ENCODE results near the gene CDH13.
A peak's percentile ranks its signal among the peaks of the same experiment; 100 is the strongest.

CDH13 gene

DNA sequence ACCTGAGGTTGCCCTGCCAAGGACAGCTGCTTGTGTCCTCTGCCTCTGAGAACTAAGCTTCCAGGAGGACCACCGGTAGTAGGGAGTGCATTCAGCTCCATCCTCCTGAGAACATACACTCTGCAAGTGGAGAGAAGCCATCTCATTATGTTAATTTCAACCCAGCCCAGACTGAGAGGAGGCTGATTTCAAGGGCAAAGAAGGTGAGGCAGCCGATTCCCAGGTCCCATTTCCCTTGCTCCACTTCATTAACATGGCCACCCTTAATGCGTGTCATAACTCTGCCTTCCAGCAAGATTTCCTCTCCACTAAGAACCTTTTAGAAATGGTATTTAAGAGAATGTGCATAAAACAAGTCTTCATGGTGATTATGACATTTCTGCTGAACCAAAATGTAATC is 72.5 kb downstream of the CDH13 start:
- DNase-seq (ENCODE audit: low spot score), result no peak

DNA sequence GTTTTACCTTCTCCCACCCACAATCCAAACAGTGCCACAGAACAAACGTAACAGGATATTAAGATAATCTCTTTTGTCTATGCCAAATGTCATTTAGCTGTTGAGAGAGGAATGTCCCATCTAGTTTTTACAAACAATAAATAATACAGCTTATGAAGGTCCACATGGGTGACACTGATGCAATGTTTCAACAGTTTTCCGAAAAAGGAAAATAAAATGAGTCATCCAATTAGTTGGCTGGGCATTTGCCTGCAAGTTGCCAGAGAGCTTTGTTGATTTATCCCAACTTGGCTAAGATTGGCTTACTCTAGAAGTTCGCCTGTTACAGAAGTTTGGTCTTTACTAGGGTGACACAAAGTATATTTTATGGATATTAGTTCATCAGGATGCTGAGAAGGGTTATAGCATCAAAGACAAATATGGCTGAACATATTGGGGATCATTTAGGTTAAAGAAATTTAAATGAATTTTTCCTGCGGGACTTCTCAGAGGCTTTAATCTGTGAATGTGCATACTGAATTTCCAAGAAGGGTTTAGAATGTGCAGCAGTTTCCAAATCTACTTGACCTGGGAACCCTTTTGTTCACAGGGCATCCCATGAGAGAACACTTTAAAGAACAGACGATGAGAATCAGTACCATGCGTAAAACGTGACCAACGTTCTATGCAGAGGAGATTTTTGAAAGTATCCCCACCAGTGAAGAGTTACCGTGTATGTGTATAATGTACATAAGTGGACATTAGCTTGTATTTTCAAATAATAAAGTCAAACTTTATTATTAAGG is 73.1 kb downstream of the CDH13 start:
- DNase-seq (ENCODE audit: low spot score), result peak; percentile 8

GRCh38 chr16:82700541-82701235 is 73.9 kb downstream of the CDH13 start:
- no peak for DNase-seq (ENCODE audit: low spot score)

GRCh38 chr16:82701442-82701955 is 74.7 kb downstream of the CDH13 start:
- no peak for DNase-seq (ENCODE audit: low spot score)

DNA sequence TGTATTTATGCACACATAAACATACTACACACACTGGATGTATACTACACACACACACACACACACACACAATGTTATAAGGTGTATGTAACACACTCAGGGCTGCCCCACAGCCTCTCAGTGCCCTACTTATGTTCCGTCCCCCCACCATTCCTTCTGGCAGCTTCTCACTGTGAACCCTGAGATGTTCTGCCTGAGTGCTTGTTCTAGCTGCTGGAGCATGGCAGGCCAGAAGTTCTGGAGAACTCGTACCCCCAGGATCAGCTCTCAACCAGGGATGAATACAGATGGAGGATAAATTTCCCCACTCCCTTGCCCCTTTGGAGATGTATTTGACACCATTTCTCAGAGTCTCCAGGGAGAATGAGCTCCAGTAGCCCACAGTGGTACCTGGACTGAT is 76.4 kb downstream of the CDH13 start:
- no peak for DNase-seq (ENCODE audit: low spot score)

GRCh38 chr16:82703871-82704768 is 77.4 kb downstream of the CDH13 start:
- DNase-seq (ENCODE audit: low spot score), result no peak

- DNase-seq (ENCODE audit: low spot score), result no peak
Observed at GRCh38 chr16:82709987-82710386, 83.2 kb downstream of the CDH13 start.

- peak; percentile 8 for DNase-seq (ENCODE audit: low spot score)
Observed at GRCh38 chr16:82713778-82714177, 87.0 kb downstream of the CDH13 start.

DNA sequence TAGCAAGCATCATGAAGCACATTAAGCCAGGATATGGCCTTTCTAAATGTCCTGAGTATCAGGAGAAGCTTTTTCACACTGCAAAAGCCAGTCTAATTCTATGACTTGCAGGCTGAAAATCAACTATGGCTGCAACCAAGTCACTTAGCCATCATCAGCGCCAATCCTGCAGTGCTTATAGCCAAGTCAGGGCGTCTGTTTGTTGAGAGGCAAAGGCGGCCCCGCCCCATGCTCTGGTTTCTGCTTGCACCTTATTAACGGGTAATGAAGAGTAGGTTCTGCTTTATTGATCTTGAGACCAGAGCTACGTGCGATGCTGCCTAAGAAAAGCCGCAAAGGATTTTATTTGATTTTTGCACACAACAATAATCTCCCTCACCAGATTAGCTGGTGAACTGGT is 88.4 kb downstream of the CDH13 start:
- no peak for DNase-seq (ENCODE audit: low spot score)

DNA sequence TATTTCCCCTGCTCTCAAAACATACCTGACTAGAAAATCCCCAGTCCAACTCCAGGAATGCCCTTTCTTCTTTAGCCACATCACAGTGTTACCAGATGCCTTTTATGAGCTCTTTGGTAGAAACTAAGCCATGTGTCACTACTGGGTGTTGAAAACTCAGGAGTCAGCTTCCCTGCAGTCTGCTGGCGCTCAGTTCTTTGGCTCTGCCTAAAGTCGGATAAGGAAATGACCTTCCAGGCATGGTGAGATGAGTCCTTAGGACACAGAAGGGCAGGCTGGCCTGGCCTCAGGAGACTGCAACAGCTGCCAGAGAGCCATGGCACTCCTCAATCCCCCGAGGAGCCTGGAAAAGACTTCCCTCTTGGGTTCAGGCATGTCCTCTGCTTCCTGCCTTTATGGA is 89.1 kb downstream of the CDH13 start:
- no peak for DNase-seq (ENCODE audit: low spot score)

DNA sequence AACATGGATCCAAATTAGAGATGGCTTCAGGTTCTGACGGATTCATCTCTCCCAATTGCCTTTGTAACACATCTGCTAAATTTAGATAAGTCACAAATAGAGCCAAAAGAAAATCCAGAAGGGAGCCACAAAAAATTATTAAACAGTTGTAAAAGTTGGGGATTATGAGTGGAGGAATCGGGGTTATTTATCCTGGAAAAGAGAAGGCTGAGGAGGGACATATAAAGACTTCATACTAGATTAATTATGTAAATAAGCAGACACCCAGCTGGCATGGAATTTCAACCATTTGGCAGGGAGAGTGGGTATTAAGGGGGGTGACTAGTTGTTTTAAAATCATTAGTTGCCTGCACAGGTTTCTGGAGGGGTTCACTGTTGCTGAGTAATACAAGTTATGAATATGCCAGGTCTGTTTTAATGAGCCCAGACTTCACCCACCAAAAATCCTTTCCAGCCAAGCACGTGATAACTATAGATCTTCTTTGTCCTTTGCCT is 89.6 kb downstream of the CDH13 start:
- DNase-seq (ENCODE audit: low spot score), result no peak

DNA sequence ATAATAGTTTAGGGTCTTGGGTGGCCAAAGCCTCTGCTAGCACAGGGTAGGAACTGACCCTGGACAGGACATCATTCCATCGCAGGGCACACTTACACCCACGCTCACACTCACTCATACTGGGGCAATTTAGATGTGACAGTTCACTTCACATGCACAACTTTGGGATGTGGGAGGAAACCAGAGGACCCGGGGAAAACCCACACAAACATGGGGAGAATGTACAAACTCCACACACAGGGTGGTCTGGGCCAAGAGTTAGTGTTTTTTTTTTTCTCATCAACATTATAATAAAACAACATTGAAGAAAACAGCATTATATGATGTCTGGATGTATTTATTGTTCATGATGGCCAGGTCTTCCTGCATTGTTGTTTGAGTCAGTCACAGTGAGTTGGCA is 93.6 kb downstream of the CDH13 start:
- DNase-seq (ENCODE audit: low spot score), result no peak

GRCh38 chr16:82726306-82726705 is 99.5 kb downstream of the CDH13 start:
- no peak for DNase-seq (ENCODE audit: low spot score)

DNA sequence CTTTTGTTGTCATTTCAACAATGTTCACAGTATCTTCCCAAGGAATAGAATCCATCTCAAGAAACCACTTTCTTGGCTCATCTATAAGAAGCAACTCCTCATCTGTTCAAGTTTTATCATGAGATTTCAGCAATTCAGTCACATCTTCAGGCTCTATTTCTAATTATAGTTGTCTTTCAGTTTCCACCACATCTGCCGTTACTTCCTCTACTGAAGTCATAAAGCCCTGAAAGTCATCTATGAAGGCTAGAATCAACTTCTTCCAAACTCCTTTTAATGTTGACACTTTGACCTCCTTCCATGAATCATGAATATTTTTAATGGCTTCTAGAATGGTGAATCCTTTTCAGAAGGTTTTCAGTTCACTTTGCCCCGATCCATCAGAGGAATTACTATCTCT is 102.1 kb downstream of the CDH13 start:
- DNase-seq (ENCODE audit: low spot score), result no peak

DNA sequence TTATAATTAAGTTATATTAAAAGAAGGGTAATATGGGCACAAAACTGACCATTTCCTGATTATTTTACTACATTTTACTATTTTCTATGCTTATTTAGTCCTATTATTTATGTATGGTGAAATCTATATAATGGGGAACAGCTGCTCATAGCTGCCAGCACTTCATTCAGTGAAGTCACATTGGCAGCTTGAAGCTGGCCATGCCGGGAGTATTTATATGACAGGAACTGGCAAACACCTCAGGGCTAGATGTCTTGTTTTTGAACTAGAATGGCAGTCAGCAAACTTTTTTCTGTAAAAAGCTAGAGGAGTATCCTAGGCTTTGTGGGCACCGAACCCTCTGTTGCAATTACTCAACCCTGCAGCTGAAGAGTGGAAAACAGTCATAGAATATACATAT is 104.1 kb downstream of the CDH13 start:
- DNase-seq (ENCODE audit: low spot score), result no peak

- DNase-seq (ENCODE audit: low spot score), result no peak
Observed at GRCh38 chr16:82732461-82732860, 105.7 kb downstream of the CDH13 start.

DNA sequence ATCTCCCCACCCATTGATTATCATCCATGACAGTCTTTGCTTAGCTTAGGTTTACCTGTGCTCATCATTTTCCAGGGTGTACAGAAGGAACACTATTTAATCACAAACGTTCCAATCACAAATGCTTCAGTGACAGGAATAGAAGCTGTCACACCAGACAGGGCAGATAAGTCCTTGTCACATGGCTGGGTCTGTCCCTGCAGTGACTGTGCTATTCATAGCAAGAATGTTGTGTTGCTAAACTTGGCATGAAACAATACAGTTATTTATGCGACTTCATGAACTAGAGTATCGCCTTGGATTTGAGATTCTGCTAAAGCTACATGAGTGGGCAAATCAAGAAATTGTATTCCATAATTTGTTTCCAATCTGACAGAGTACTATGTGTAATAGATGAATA is 108.4 kb downstream of the CDH13 start:
- DNase-seq (ENCODE audit: low spot score), result no peak

DNA sequence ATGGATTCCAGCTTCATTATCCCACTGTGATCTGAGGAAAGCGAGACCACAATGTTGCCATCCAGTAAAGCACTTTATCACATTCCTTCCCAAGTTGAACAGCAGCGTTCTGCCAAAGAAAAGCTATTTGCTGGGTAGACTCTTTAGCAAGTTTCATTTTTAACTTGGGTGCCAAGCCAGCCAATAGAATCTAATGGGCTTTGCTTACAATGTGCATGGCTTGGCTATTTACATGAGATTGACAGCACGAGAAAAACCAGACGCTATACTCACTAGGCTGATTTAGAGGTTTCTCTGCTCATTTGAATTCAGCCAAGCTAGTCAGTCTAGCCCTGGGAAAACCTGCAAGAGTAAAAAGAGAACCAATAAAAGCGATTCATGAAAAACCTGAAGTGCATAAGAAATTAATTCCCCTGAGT is 108.9 kb downstream of the CDH13 start:
- no peak for DNase-seq (ENCODE audit: low spot score)

DNA sequence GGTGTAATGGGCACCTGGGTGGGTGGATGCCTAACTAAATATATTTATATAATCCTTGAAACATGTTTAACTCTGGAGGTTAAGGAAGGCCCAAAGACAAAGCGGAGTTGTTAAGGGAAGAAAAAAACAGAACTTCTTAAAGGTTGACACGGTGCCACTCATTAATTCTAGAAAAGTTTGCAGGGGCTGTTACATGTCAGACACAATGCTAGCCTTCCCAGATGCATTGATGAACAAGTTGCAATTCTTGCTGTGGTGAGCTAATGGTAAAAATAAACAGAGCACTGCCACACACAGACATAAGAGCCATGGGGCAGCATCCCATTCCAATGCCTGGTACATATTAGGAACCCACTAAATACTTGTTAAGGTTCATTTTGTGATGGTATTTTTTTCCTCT is 109.5 kb downstream of the CDH13 start:
- no peak for DNase-seq (ENCODE audit: low spot score)

- no peak for DNase-seq (ENCODE audit: low spot score)
Observed at GRCh38 chr16:82738699-82739098, 111.9 kb downstream of the CDH13 start.

DNA sequence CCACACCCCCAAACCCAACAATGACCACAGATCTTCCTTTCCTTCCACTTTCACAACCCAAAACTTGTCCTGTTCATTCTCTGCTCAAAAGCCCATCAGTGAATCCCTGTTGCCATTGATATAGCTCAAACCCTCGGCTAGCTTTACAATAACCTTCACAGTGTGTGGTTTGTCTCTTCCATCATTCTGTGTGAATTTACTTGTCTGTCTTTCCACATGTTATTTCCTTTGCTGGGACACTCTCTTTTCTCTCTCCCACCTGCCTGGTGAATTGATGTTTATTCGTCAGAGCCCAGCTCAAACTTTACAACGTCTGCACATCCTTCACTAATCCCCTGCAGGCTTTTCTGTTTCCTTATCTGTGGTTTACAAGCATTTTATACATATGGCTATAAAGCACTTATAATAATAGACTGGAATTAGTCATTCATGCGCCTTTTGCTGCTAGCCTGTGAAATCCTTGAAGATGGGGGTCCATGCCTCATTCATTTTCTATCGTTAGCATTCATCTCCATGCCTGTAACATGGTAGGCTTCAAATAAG is 114.4 kb downstream of the CDH13 start:
- DNase-seq (ENCODE audit: low spot score), result no peak

DNA sequence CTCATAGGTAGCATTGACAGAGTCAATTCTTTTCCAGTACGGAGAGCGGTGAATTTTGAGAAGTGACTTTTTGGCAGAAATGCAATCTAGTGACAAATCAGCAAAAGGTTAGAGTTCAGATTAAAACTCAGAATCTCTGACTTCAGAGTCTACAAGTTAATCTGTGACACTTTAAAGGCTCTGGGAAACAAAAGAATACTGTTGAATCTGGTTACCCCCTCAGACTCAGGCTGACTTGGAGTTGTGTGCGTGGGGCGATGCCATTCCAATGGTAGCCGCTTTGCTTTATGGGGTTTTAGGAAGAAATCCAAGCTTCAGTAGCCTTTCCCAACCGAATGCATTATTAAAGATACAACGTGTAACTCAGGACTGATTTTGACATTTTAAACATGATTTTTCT is 118.2 kb downstream of the CDH13 start:
- DNase-seq (ENCODE audit: low spot score), result no peak
